Gastroesophageal sphincter (tissue), 4 donors: Measurements from ENCODE around the gene ATXN2L. TPM values are rescaled to one million over a fixed set of nuclear protein-coding genes. Genes with fewer than 3 reads are reported as not detected.

Experiments
- ATAC-seq: fragments of 150-250 bp; one replicate; pipeline ENCODE4 v1.9.1; 2016; ENCODE audit warnings: mild to moderate bottlenecking, moderate library complexity
- H3K27ac ChIP-seq, 4 donors: fragments of 200-600 bp; sonication (generic) in 3 of 4; 1 replicate in 3 of 4; 2 replicates in 1 of 4; pipeline ENCODE4 v1.5.1; 2016 to 2019
- H3K27me3 ChIP-seq: fragments of 200-600 bp; sonication (generic); one replicate; pipeline ENCODE4 v1.5.1; 2019
- H3K36me3 ChIP-seq, 2 donors: fragments of 200-600 bp; sonication (generic); one replicate each; pipeline ENCODE4 v1.5.1; 2019; ENCODE audit warnings: control low read depth in 1 of 2
- H3K4me1 ChIP-seq, 3 donors: fragments of 200-600 bp; sonication (generic); 1 replicate in 2 of 3; 2 replicates in 1 of 3; pipeline ENCODE4 v1.5.1; 2016 to 2019; ENCODE audit warnings: control low read depth in 2 of 3
- H3K4me3 ChIP-seq, 2 donors: fragments of 200-600 bp; sonication (generic); one replicate each; pipeline ENCODE4 v1.5.1; 2019; ENCODE audit warnings: mild to moderate bottlenecking in 1 of 2, moderate library complexity in 1 of 2
- H3K9me3 ChIP-seq, 3 donors: fragments of 200-600 bp; sonication (generic); one replicate each; pipeline ENCODE4 v1.5.1; 2017 to 2019; ENCODE audit warnings: control low read depth in 2 of 3
- CTCF ChIP-seq, 4 experiments: fragments of 200-600 bp in 2 of 4; fragments of 450-650 bp in 2 of 4; sonication (generic) in 1 of 4; IDR thresholded peaks; one replicate each; pipeline ENCODE4 v1.5.1; 2017 to 2019; ENCODE audit warnings: antibody characterized with exemption in 4 of 4, mild to moderate bottlenecking in 2 of 4, moderate library complexity in 2 of 4
- EP300 ChIP-seq: sonication (generic); formaldehyde crosslinking; IDR thresholded peaks from one replicate; pipeline ENCODE4 v1.6.1; 2017; ENCODE audit warnings: antibody characterized with exemption, mild to moderate bottlenecking
- POLR2A ChIP-seq, 2 donors: fragments of 450-650 bp; IDR thresholded peaks; one replicate each; pipeline ENCODE4 v1.6.1; 2017; ENCODE audit warnings: antibody characterized with exemption in 2 of 2, mild to moderate bottlenecking in 2 of 2, moderate library complexity in 1 of 2
- POLR2AphosphoS5 ChIP-seq: sonication (generic); formaldehyde crosslinking; IDR thresholded peaks from one replicate; pipeline ENCODE4 v1.6.1; 2017; ENCODE audit warnings: antibody characterized with exemption
- WGBS, 2 donors: methylation state at CpG; one replicate each; pipeline ENCODE4 v1.1.5; 2018; ENCODE audit warnings: low coverage in 1 of 2; 5-methylcytosine and 5-hydroxymethylcytosine counted together
- small RNA-seq, 4 donors: library from RNA; depleted of rRNA; stranded (forward); fragments of <200 nt; gene quantifications; one replicate each; pipeline ENCODE3, GENCODE V24; 2016
- total RNA-seq, 4 donors: library from RNA; depleted of rRNA; stranded (reverse); fragments of >200 nt; gene quantifications; one replicate each; pipeline ENCODE4 v1.1.0, GENCODE V29; 2016

The ATXN2L gene
- total RNA-seq, 4 donors from 2014 or later: 44.4 to 65.1 (median 56.9) TPM

DNA sequence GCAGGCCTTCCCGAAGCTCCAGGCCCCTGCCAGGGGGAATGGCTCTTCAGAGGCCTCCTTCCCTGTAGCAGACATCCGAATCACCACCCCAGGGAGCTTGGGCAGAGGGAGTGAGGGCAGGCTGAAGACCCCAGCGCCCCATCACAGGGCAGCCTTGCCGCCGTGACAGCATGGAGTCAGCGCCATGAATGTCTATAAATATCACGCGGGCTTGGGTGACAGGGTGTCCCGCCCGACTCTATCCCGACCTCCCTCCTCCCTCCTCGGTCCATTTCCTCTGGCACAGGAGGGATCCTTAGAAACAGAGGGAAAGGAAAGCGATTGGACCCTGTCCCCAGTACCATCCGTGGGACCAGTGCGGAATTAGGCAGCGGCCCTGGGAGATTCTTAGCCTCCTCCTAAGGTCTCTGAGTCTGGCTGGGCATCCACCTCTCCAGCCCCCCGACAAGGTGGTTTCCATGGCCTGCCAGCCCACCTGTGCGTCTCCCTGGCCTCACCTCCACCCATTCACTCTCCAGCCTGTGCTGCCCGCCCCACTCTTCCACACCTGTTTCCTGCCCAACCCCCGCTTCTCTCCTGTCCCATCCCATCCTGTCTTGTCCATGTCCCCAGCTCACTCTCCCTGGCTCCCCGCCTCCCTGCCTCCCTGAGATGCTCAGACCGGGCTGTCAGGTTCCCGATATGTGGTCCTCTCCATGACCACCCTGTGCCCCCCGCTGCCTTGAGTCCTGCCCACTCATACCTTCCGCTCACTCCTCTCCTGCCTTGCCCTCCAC is 60.6 kb downstream of the ATXN2L start:
- Histone ChIP-seq H3K4me3 (no peak overlapping the region), H3K4me1 (peaks cover 0 to 18% (median 12%) of the 10 kb centered on the region in 3 donors), H3K27ac (no peak overlapping the region), H3K36me3 (no peaks in the 10 kb centered on the region), H3K27me3 (peaks cover 36% of the 10 kb centered on the region), H3K9me3 (no peaks in the 10 kb centered on the region)
- no peak for TF ChIP-seq CTCF (IDR thresholded peaks at IDR 0.05)
- TF ChIP-seq POLR2AphosphoS5: no peak
- TF ChIP-seq POLR2A (IDR thresholded peaks at IDR 0.05): no peak
- no peak for TF ChIP-seq EP300
- 59 to 85% methylated on average over 9 to 16 of the region's 25 CpGs for WGBS, 2 donors
- no peak for ATAC-seq

DNA sequence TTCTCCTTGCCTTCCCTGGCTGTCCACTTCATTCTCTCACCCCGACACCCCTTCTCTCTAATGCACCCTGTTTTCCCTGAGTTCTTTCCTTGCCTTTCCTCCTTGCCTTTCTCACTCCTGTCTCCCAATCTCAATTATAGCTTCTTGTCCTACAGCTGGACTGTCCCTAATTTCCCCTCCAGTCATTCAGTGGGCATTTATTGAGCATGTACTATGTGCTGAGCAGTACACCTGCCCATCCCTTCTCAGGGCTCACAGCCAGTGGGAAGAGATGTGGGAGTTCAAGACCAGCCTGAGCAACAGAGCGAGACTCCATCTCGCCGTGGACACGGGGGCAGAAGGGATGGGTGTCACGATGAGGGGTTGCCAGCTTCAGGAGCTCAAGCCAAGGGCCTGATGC is 61.2 kb downstream of the ATXN2L start:
- no peak overlapping the region for H3K4me3 ChIP-seq
- WGBS, 2 donors: 80 to 100% methylated on average over 1 of the region's 6 CpGs
- no peaks in the 10 kb centered on the region for H3K9me3 ChIP-seq
- H3K4me1 ChIP-seq: peaks cover 0 to 15% (median 11%) of the 10 kb centered on the region in 3 donors
- no peaks in the 10 kb centered on the region for H3K36me3 ChIP-seq
- no peak for ATAC-seq
- TF ChIP-seq EP300: no peak
- TF ChIP-seq POLR2AphosphoS5: no peak
- TF ChIP-seq CTCF (IDR thresholded peaks at IDR 0.05): no peak
- TF ChIP-seq POLR2A (IDR thresholded peaks at IDR 0.05): no peak
- H3K27me3 ChIP-seq: peaks cover 36% of the 10 kb centered on the region
- H3K27ac ChIP-seq: no peak overlapping the region

Small RNAs within 50 kb of the gene (small RNA-seq; reads per million reads assigned to genes)
- gene RF00416: 0 reads per million in 4 donors

Other genes starting within 250 kb of the ATXN2L start
- 1 to 10 TPM in 1 of 4 donors, under 1 TPM in 1, not detected in 2; 0.27 to 1.2 TPM for gene SULT1A2, start 225.9 kb upstream of the ATXN2L start, total RNA-seq
- 10 to 100 TPM in 2 of 4 donors, 1 to 10 TPM in 2; 3.3 to 21.1 (median 9.4) TPM for gene SULT1A1, start 213.0 kb upstream of the ATXN2L start, total RNA-seq
- gene NPIPB8, start 184.9 kb upstream of the ATXN2L start, total RNA-seq: not detected
- 100 to 1,000 TPM in 3 of 4 donors, 10 to 100 TPM in 1; 95.7 to 301 (median 173) TPM for gene EIF3C, start 111.5 kb upstream of the ATXN2L start, total RNA-seq
- gene NPIPB9, start 71.2 kb upstream of the ATXN2L start, total RNA-seq: 1 to 10 TPM in 3 of 4 donors, under 1 TPM in 1; 0.35 to 8.2 (median 3.0) TPM
- 10 to 100 TPM; 72.2 to 91.9 (median 85.3) TPM for gene TUFM, start 23.3 kb downstream of the ATXN2L start, total RNA-seq
- gene SH2B1, start 40.8 kb downstream of the ATXN2L start, total RNA-seq: 10 to 100 TPM; 23.6 to 51.0 (median 28.3) TPM
- gene ATP2A1, start 55.5 kb downstream of the ATXN2L start, total RNA-seq: under 1 TPM in 1 of 4 donors, not detected in 3; 0.31 TPM
- 10 to 100 TPM; 18.9 to 30.2 (median 24.9) TPM for gene RABEP2, start 102.2 kb downstream of the ATXN2L start, total RNA-seq
- gene CD19, start 109.0 kb downstream of the ATXN2L start, total RNA-seq: not detected
- gene NFATC2IP, start 127.9 kb downstream of the ATXN2L start, total RNA-seq: 10 to 100 TPM; 13.9 to 28.0 (median 22.8) TPM
- 10 to 100 TPM; 17.6 to 25.6 (median 20.2) TPM for gene SPNS1, start 151.8 kb downstream of the ATXN2L start, total RNA-seq
- gene LAT, start 162.1 kb downstream of the ATXN2L start, total RNA-seq: 10 to 100 TPM in 1 of 4 donors, 1 to 10 TPM in 3; 2.3 to 12.3 (median 5.4) TPM